HL-60 (cell line): ENCODE data around the gene CCL19.

ENCODE experiments used
- DNase-seq, 2 experiments: peaks; one replicate each; pipeline ENCODE4 v3.0.0-alpha.2; 2010 to 2020; ENCODE audit warnings: low read depth in 1 of 2, low spot score in 1 of 2
- H3K27ac ChIP-seq: fragments of 250-450 bp; sonication (Bioruptor Pico); replicated peaks from 2 replicates; pipeline ENCODE4 v1.5.1; 2020; ENCODE audit warnings: mild to moderate bottlenecking, moderate library complexity
- H3K27me3 ChIP-seq: fragments of 250-450 bp; sonication (Bioruptor Pico); 2 replicates; pipeline ENCODE4 v1.5.1; 2021; ENCODE audit warnings: mild to moderate bottlenecking, moderate library complexity; ENCODE audit not compliant: insufficient read depth, poor library complexity, severe bottlenecking
- H3K4me3 ChIP-seq: replicated peaks from 2 replicates; pipeline ENCODE4 v1.5.1; 2011; ENCODE audit warnings: mild to moderate bottlenecking, control low read depth, low read length; ENCODE audit not compliant: insufficient read depth
- GABPA ChIP-seq: IDR thresholded peaks from 2 replicates; pipeline ENCODE4 v1.6.1; 2012; ENCODE audit warnings: low read depth
- POLR2AphosphoS5 ChIP-seq: IDR thresholded peaks from 2 replicates; pipeline ENCODE4 v1.6.1; 2012; ENCODE audit warnings: low read depth
- SPI1 ChIP-seq: IDR thresholded peaks from 2 replicates; pipeline ENCODE4 v1.6.1; 2012; ENCODE audit warnings: low read depth, mild to moderate bottlenecking, borderline replicate concordance
- TF ChIP-seq, protein P1 (sequence below): IDR thresholded peaks from one replicate; pipeline ENCODE4 v1.5.1; 2011; ENCODE audit warnings: low read length, control low read depth, inconsistent platforms; ENCODE audit not compliant: insufficient read depth
- TF ChIP-seq, protein P2 (sequence below): IDR thresholded peaks from 2 replicates; pipeline ENCODE4 v1.6.1; 2012; ENCODE audit warnings: low read depth; ENCODE audit not compliant: insufficient replicate concordance

The CCL19 gene

DNA sequence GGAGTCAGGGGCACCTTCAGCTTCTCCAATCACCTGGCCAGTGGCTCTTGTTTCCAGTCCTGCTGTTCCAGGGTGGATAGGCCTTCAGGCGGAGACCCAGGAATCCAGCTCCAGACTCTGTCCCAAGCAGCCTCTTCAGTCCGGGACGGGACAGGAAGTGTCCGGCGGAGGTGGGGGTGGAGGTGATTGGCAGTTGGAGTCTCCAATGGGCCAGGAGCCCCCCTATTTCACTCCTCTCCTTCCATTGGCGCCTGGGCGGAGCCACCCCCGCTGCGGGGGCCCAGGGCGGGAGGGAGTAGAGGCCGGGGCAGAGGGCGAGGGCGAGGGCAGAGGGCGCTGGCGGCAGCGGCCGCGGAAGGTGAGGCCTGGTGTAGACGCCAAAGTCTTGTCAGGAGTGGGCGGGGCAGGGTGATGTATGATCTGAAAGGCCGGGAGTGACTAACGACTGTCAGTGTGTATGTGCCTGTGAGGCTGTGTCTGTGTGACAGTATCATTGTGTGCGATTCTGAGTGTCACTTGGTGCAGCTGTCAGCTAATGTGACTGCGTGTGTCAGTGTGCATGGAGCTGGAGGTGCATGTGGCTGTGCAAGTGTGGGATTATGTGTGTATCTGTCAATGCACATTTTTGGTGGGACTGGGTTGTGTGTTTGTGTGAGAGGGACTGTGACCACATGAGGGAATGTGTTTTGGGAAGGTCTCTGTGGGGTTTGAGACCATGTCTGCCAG is 39.0 kb downstream of the CCL19 start, which contains the start of gene IL11RA:
TSS of gene IL11RA (plus strand) at position 310 of the 726 bp plus-strand sequence. CDS start 3,033 bp downstream, outside the sequence.
- H3K4me3 ChIP-seq = no peak within 1 kb of the TSS
- DNase-seq = no peak
- H3K27ac ChIP-seq = no peak within 1 kb of the TSS
- H3K27me3 ChIP-seq = no peaks in the 10 kb centered on the region
- TF ChIP-seq, protein P1, sequence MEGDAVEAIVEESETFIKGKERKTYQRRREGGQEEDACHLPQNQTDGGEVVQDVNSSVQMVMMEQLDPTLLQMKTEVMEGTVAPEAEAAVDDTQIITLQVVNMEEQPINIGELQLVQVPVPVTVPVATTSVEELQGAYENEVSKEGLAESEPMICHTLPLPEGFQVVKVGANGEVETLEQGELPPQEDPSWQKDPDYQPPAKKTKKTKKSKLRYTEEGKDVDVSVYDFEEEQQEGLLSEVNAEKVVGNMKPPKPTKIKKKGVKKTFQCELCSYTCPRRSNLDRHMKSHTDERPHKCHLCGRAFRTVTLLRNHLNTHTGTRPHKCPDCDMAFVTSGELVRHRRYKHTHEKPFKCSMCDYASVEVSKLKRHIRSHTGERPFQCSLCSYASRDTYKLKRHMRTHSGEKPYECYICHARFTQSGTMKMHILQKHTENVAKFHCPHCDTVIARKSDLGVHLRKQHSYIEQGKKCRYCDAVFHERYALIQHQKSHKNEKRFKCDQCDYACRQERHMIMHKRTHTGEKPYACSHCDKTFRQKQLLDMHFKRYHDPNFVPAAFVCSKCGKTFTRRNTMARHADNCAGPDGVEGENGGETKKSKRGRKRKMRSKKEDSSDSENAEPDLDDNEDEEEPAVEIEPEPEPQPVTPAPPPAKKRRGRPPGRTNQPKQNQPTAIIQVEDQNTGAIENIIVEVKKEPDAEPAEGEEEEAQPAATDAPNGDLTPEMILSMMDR = no peak
- TF ChIP-seq, protein P2, sequence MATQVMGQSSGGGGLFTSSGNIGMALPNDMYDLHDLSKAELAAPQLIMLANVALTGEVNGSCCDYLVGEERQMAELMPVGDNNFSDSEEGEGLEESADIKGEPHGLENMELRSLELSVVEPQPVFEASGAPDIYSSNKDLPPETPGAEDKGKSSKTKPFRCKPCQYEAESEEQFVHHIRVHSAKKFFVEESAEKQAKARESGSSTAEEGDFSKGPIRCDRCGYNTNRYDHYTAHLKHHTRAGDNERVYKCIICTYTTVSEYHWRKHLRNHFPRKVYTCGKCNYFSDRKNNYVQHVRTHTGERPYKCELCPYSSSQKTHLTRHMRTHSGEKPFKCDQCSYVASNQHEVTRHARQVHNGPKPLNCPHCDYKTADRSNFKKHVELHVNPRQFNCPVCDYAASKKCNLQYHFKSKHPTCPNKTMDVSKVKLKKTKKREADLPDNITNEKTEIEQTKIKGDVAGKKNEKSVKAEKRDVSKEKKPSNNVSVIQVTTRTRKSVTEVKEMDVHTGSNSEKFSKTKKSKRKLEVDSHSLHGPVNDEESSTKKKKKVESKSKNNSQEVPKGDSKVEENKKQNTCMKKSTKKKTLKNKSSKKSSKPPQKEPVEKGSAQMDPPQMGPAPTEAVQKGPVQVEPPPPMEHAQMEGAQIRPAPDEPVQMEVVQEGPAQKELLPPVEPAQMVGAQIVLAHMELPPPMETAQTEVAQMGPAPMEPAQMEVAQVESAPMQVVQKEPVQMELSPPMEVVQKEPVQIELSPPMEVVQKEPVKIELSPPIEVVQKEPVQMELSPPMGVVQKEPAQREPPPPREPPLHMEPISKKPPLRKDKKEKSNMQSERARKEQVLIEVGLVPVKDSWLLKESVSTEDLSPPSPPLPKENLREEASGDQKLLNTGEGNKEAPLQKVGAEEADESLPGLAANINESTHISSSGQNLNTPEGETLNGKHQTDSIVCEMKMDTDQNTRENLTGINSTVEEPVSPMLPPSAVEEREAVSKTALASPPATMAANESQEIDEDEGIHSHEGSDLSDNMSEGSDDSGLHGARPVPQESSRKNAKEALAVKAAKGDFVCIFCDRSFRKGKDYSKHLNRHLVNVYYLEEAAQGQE = no peak
- TF ChIP-seq POLR2AphosphoS5 (0 out of 2 replicates have a peak, but pooled peaks have one; percentile 27), GABPA (no peak), SPI1 (no peak)

DNA sequence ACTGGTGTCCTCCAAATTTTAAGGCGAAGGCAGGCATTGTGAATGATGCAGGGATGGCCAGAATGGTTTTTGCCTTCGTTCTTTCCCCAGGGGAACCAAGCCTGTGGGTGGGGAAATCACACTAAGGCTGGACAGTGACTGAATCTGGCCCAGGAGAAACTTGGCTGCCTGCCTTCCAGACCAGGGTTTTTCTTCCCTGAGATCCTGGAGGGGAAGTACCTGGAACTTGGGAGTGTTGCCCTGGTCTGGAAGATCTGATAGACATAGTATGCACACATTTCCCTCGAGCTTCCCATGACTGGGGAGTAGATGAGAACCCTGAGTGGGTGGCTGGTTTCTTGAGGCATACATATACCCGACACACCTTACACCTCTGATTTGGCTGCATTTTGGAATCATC is 39.8 kb downstream of the CCL19 start:
- Histone ChIP-seq H3K27ac (no peak overlapping the region), H3K27me3 (no peaks in the 10 kb centered on the region), H3K4me3 (no peak overlapping the region)
- TF ChIP-seq GABPA (no peak), POLR2AphosphoS5 (no peak), SPI1 (no peak)
- TF ChIP-seq, protein P1 = no peak
- TF ChIP-seq, protein P2 = no peak
- DNase-seq = no peak

DNA sequence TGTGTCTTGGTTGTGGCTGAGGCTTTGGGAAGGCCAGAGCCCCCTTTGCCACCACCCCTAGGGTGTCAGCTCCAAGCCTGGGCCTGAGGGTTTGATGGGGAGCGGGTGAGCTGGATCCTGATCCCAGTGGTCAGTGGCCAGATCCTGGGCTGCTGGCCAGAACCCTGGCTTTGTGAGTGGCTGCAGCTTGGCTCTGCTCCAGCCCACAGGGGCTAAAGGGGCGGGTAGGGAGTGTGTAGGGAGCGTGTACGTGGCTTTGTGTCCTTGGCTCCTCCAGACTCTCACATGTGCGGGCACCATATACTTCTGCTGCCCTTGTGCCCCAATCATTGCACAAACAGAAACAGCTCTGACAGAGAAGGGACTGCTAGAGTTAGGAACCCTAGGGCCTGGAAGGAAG is 40.3 kb downstream of the CCL19 start:
- TF ChIP-seq, protein P2 = no peak
- TF ChIP-seq, protein P1 = no peak
- no peak for TF ChIP-seq GABPA
- TF ChIP-seq SPI1 = no peak
- TF ChIP-seq POLR2AphosphoS5 = no peak
- no peak for DNase-seq
- no peak overlapping the region for H3K4me3 ChIP-seq
- H3K27me3 ChIP-seq = no peaks in the 10 kb centered on the region
- no peak overlapping the region for H3K27ac ChIP-seq
